IPS-15b (cell line): ENCODE data around the gene ADH1C.
"Not testable (repeated sequence)": the region's sequence is repeated elsewhere in the genome, so short reads cannot be mapped to it uniquely, and the experiment has no call there.

ENCODE experiments used
- H3K27me3 ChIP-seq: one replicate; pipeline ENCODE4 v1.6.1; 2013; ENCODE audit warnings: low read length; ENCODE audit not compliant: control insufficient read depth, insufficient read depth
- H3K36me3 ChIP-seq: one replicate; pipeline ENCODE4 v1.6.1; 2013; ENCODE audit warnings: low read length; ENCODE audit not compliant: control insufficient read depth, insufficient read depth
- H3K4me1 ChIP-seq: one replicate; pipeline ENCODE4 v1.6.1; 2013; ENCODE audit warnings: mild to moderate bottlenecking, low read length; ENCODE audit not compliant: control insufficient read depth, insufficient read depth
- H3K4me3 ChIP-seq: one replicate; pipeline ENCODE4 v1.5.1; 2013; ENCODE audit warnings: low read depth, low read length
- H3K9ac ChIP-seq: one replicate; pipeline ENCODE4 v1.6.1; 2013; ENCODE audit warnings: low read depth, mild to moderate bottlenecking, low read length
- H3K9me3 ChIP-seq: one replicate; pipeline ENCODE4 v1.6.1; 2013; ENCODE audit warnings: mild to moderate bottlenecking, low read length; ENCODE audit not compliant: control insufficient read depth, insufficient read depth

The ADH1C gene

GRCh38 chr4:99379571-99379970 lies 27.0 kb upstream of the ADH1C start:
- H3K27me3 ChIP-seq = no peaks in the 10 kb centered on the region
- no peak overlapping the region for H3K4me3 ChIP-seq
- H3K9ac ChIP-seq = no peak overlapping the region
- no peaks in the 10 kb centered on the region for H3K9me3 ChIP-seq
- no peaks in the 10 kb centered on the region for H3K36me3 ChIP-seq
- no peaks in the 10 kb centered on the region for H3K4me1 ChIP-seq

- no peaks in the 10 kb centered on the region for H3K9me3 ChIP-seq
- H3K36me3 ChIP-seq = no peaks in the 10 kb centered on the region
- H3K27me3 ChIP-seq = no peaks in the 10 kb centered on the region
- no peak overlapping the region for H3K9ac ChIP-seq
- no peak overlapping the region for H3K4me3 ChIP-seq
- no peaks in the 10 kb centered on the region for H3K4me1 ChIP-seq
Observed at GRCh38 chr4:99378876-99379275, 26.3 kb upstream of the ADH1C start.

- H3K27me3 ChIP-seq, H3K4me3 ChIP-seq, H3K9ac ChIP-seq, H3K9me3 ChIP-seq, H3K4me1 ChIP-seq, H3K36me3 ChIP-seq: not testable (repeated sequence)
Observed at GRCh38 chr4:99377341-99377740, 24.8 kb upstream of the ADH1C start.

- not testable (repeated sequence) for H3K4me3 ChIP-seq, H3K9ac ChIP-seq, H3K9me3 ChIP-seq, H3K4me1 ChIP-seq, H3K27me3 ChIP-seq, H3K36me3 ChIP-seq
Observed at GRCh38 chr4:99372464-99372863, 19.9 kb upstream of the ADH1C start.

GRCh38 chr4:99367817-99368216 lies 15.3 kb upstream of the ADH1C start:
- not testable (repeated sequence) for H3K4me3 ChIP-seq, H3K9ac ChIP-seq, H3K36me3 ChIP-seq, H3K4me1 ChIP-seq, H3K9me3 ChIP-seq, H3K27me3 ChIP-seq

- Histone ChIP-seq H3K4me3 (no peak overlapping the region), H3K36me3 (no peaks in the 10 kb centered on the region)
Observed at GRCh38 chr4:99366491-99366890, 13.9 kb upstream of the ADH1C start.

GRCh38 chr4:99362768-99363167 lies 10.2 kb upstream of the ADH1C start:
- H3K4me1 ChIP-seq = no peaks in the 10 kb centered on the region
- no peaks in the 10 kb centered on the region for H3K36me3 ChIP-seq
- H3K27me3 ChIP-seq = no peaks in the 10 kb centered on the region
- no peak overlapping the region for H3K4me3 ChIP-seq
- no peak overlapping the region for H3K9ac ChIP-seq
- H3K9me3 ChIP-seq = no peaks in the 10 kb centered on the region

More at GRCh38 chr4:99366491-99366890, 13.9 kb upstream of the ADH1C start:
- Histone ChIP-seq H3K9ac (no peak overlapping the region), H3K9me3 (no peaks in the 10 kb centered on the region), H3K27me3 (no peaks in the 10 kb centered on the region), H3K4me1 (no peaks in the 10 kb centered on the region)

- no peaks in the 10 kb centered on the region for H3K9me3 ChIP-seq
- no peaks in the 10 kb centered on the region for H3K36me3 ChIP-seq
- no peak overlapping the region for H3K4me3 ChIP-seq
- no peaks in the 10 kb centered on the region for H3K4me1 ChIP-seq
- H3K27me3 ChIP-seq = no peaks in the 10 kb centered on the region
- no peak overlapping the region for H3K9ac ChIP-seq
Observed at GRCh38 chr4:99361899-99362275, 9.3 kb upstream of the ADH1C start.

GRCh38 chr4:99361268-99361898 lies 8.8 kb upstream of the ADH1C start:
- Histone ChIP-seq H3K9me3 (no peaks in the 10 kb centered on the region), H3K4me1 (no peaks in the 10 kb centered on the region), H3K9ac (no peak overlapping the region), H3K36me3 (no peaks in the 10 kb centered on the region), H3K27me3 (no peaks in the 10 kb centered on the region), H3K4me3 (no peak overlapping the region)

- Histone ChIP-seq H3K27me3 (no peaks in the 10 kb centered on the region), H3K4me1 (no peaks in the 10 kb centered on the region), H3K4me3 (no peak overlapping the region), H3K36me3 (no peaks in the 10 kb centered on the region), H3K9ac (no peak overlapping the region), H3K9me3 (no peaks in the 10 kb centered on the region)
Observed at GRCh38 chr4:99359480-99360204, 7.1 kb upstream of the ADH1C start.

GRCh38 chr4:99357948-99358347 lies 5.4 kb upstream of the ADH1C start:
- H3K4me1 ChIP-seq = no peaks in the 10 kb centered on the region
- no peak overlapping the region for H3K9ac ChIP-seq
- H3K4me3 ChIP-seq = no peak overlapping the region
- H3K9me3 ChIP-seq = no peaks in the 10 kb centered on the region
- no peaks in the 10 kb centered on the region for H3K36me3 ChIP-seq
- no peaks in the 10 kb centered on the region for H3K27me3 ChIP-seq

- H3K4me3 ChIP-seq = no peak overlapping the region
Observed at GRCh38 chr4:99356992-99357391, 4.4 kb upstream of the ADH1C start.

More at GRCh38 chr4:99356992-99357391, 4.4 kb upstream of the ADH1C start:
- Histone ChIP-seq H3K4me1 (no peaks in the 10 kb centered on the region), H3K9ac (no peak overlapping the region), H3K36me3 (no peaks in the 10 kb centered on the region), H3K9me3 (no peaks in the 10 kb centered on the region), H3K27me3 (no peaks in the 10 kb centered on the region)
